HG03060 (cell line): ENCODE results near the gene FAF2.
"Not testable (repeated sequence)": the region's sequence is repeated elsewhere in the genome, so short reads cannot be mapped to it uniquely, and the experiment has no call there.

Source experiments
- ATAC-seq: cut with Tn5 transposase; IDR thresholded peaks from one replicate; pipeline ENCODE4 v1.9.1; 2021; ENCODE audit warnings: low read depth, moderate number of reproducible peaks; ENCODE audit not compliant: unreplicated experiment

FAF2 gene

DNA sequence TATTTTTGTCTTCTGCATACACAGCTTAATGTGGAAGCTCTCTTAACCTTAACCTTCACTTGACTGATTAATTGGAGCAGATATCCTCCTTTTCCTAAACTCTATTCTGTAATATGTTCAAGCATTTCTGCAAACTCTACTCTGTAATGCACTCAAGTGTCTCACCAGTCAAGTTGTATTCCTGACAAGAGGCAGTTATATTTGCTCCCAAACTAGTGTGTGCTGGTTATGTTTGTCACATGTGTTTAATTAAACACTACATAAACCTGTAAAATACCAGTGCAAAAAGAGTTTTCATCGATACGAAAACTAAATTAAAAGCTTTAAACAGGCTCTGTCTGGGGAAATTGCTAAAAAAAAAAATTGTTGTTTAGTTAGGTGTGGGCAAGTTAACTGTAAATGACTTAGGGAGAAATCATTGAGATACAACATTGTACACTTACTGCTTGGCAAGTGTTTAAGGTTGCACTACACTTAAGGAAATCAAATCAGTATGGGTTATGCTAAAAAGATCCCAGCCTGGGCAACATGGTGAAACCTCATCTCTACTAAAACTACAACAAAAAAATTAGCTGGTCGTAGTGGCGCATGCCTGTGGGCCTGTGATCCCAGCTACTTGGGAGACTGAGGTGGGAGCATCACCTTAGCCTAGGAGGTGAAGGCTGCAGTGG lies 6.7 kb downstream of the FAF2 start:
- no peak for ATAC-seq

DNA sequence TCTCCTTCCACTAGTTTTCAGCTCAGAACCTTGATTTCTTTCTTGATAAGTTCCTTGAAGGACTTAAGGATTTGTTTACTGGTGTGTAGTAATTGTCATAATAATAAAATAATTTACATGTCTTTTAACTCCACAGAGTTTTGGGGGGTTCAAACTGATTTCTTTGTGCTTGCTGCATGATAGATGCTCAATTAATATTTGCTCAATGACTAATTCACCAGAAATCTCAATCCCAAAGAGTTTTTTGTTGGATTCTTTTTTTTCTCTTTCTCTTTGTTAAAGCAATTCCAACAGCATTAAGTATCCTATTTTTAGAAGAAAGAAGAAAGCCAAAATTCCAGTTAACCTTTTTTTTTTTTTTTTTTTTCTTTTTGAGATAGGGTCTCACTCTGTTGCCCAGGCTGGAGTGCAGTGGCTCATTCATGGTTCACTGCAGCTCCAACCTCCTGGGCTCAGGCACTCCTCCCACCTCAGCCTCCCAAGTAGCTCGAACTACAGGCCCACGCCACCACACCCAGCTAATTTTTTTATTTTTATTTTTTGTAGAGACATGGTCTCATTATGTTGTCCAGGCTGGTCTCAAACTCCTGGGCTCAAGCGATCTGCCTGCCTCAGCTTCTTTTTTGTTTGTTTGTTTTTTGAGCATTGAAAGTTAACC lies 10.8 kb downstream of the FAF2 start:
- ATAC-seq = no peak

DNA sequence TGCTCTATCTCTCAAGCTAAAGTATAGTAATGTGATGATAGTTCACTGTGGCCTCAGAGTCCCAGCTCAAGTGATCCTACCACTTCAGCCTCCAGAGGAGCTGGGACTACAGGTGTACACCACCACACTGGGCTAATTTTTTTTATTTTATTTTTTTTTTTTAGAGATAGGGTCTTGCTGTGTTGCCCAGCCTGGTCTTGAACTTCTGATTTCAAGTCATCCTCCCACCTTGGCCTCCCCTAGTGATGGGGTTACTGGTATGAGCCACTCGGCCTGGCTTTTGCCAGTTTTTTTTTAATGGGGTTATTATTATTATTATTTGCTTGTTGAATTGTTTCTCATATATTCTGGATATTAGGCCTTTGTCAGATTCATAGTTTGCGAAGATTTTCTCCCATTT lies 13.2 kb downstream of the FAF2 start:
- ATAC-seq = no peak

DNA sequence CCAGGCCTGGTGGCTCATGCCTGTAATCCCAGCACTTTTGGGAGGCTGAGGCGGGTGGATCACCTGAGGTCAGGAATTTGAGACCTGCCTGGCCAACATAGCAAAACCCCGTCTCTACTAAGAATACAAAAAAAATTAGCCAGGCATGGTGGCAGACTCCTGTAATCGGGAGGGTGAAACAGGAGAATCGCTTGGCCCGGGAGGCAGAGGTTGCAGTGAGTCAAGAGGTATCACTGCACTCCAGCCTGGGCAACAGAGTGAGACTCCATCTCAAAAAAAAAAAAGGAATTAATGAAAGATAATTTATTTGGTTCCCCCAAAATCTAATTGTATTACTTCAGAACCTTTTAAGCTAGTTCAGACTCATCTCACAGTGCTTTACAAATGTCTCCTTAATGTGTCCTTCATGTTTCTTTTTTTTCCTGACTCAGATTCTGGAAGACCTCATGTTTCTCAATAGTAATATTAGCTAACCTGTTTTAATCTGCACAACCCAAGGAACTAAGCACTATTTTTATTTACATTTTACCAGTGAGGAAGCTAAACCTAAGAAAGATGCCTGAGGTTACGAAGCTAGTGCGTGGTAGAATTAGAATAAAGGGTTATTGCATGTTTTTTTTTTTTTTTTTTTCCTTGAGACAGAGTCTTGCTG lies 15.1 kb downstream of the FAF2 start:
- ATAC-seq = no peak

DNA sequence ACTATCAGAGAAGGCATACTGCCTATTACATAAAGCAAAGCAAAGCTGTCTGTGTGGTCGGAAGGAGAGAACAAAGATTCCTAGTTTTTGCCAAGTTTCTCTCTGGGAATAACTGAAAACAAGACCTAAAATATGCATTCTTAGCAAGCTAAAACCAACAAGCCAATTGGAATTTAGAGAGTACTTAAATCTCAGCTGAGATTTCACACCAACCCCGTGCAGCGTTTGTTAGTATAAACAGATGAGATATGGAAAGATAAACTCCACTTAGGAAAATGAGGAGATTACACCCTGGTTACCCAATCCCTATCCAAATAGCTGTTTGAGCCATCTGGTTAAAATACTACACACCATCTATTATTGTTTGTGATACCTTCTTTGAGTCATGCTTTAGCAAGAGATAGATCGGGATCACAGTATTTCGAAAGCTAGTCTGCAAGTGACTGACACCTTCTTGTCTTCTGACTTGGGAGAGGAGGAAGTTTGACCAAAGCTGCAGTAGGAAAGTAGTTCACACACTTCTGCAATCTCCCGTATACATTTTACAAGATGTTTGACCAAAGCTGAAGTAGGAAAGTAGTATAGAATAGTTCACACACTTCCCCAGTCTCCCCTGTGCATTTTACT lies 18.2 kb downstream of the FAF2 start:
- ATAC-seq = no peak

DNA sequence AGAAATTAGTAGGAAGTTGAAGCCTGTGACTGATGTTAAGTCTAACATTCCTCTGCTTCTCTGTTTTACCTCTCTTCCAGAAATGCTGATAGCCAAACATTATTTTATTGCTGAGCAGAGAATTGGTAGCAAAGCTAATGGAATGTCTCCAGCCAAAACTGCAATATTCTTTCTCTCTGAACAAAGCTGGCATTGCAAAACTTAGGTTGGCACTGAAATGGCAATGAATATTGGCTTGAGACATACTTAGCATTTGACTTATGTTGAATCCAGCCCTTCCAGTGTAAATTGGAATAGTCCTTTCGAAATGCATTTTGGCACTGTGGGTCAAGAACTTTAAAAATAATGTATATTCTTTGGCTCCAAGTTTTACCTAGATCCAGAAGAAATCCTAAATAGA lies 21.1 kb downstream of the FAF2 start:
- no peak for ATAC-seq

DNA sequence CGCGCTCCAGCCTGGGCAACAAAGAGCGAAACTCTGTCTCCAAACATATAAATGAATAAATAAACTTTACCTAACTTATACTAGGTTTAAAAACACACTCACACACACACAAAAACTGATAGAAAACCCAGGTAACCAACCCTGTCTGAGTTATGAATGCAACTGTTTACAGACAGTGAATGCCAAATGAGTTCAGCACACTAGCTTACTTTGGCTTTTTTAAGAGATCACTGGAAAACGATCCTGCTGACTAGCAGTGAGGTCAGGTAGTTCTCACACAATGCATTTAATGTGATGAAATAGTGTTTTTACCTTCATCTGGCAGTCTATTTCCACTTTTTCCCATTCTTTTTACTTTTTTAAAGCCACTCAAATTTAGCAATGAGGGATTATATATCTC lies 22.4 kb downstream of the FAF2 start:
- ATAC-seq = no peak

DNA sequence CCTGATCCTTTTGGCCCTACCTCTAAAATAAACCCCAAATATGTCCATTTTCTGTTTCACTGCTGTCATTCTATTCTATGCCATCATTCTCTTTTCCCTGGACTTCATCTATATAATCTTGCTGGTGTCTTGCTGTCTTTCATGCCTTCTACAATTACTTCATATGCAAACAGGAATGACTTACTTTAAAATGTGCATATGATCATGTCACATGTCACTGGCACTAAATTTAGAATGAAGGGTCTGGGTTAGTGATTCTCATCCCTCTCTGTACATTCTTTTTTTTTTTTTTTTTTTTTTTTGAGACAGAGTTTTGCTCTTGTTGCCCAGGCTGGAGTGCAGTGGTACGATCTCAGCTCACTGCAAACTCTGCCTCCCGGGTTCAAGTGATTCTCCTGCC lies 22.9 kb downstream of the FAF2 start:
- no peak for ATAC-seq

DNA sequence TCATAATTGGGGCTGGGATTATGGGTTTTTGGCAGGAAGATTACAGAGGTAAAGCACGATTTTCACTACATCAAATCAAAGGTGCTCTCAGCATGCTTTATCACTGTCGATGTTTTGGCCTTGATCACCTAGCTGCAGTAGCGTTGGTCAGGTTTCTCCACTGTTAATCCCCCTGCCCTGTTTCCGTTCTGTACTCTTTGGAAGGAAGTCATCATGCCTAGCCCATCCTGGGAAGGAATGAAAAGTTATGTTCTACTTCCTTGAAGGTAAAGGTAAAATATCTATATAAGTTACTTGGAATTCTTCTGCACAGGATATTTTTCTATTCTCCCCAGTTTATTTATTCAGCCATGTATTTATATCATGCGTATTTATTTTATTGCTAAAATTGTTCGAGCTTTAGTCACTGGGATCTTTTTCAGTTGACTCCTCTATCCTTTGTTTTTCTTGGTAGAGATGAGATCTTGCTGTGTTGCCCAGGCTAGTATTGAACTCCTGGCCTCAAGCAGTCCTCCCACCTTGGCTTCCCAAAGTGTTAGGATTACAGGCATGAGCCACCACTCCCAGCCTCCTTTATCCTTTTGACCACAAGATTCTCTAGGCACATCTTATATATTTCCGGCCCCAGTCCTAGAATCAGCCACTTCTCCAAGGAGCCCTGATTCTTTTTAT lies 25.3 kb downstream of the FAF2 start:
- ATAC-seq = no peak

DNA sequence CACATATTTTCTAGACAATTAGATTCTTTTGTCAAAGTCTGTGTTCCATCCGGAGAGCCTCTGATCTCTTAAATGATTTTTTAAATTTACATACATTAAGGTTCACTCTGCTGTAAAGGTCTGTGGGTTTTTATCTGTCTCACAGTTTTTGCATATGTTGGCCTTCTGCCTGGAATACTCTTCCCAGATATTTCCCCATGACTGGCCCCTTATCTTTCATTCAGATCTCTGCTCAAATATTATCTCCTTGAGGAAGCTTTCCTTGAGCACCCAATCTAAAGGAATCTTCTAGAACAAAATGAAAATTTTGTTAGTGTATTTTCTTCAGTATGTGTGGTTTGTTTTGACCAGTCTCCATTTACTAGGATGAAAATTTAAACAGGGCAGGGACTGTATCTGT lies 26.3 kb downstream of the FAF2 start:
- ATAC-seq = no peak

DNA sequence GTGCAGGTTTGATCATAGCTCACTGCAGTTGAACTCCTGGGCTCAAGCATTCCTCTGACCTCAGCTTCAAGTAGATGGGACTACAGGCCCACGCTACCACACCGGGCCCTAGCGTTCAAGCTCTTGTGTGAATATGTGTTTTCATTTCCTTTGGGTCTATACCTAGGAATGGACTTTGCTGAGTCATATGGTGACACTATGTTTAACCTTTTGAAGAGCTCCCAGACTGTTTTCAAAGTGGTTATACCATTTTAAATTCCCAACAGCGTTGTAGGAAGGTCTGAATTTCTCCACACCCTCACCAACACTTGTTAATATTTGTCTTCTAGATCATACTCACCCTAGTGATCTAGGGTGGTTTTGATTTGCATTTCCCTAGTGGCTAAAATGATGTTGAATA lies 33.5 kb downstream of the FAF2 start:
- ATAC-seq = no peak

DNA sequence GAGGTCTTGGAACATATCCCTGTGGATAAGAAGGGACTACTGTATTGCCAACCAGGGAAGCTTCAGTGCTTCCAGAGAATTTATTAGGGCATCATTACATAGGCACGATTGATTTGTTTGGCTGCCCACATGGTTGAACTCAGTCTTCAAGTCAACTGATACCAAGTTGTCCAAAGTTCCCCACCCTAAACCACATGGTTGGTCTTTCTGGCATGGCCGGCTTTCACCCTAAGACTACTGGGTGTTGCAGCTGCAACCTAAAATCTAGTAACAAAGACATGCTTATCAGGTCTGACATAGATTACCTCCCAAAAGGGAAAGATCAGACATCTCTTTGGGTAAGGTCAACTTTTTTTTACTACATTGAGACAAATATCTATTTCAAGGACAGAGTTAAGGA lies 37.0 kb downstream of the FAF2 start:
- ATAC-seq = no peak

DNA sequence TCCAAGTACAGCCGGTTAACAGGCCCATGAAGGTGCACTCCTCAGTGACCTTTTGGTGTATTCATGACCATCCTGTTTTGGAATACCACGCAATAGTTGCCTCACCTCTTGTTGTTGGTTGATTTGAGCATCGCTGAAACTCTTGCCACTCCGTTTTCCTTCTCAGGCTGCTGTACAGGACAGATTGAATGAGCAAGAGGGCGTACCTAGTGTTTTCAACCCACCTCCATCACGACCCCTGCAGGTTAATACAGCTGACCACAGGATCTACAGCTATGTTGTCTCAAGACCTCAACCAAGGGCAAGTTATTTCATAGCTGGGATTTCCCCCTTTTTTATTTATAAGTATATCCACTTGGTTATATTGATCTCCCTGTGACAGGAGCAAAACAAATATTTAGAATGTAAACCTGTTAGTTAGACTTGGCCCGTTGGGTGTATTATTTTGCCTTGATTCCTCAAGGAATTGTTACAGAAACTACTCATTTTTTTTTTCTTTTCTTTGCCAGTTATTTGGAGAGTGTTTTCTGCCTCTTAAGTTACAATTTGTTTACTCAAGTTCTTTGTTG lies 38.1 kb downstream of the FAF2 start:
- ATAC-seq = no peak

DNA sequence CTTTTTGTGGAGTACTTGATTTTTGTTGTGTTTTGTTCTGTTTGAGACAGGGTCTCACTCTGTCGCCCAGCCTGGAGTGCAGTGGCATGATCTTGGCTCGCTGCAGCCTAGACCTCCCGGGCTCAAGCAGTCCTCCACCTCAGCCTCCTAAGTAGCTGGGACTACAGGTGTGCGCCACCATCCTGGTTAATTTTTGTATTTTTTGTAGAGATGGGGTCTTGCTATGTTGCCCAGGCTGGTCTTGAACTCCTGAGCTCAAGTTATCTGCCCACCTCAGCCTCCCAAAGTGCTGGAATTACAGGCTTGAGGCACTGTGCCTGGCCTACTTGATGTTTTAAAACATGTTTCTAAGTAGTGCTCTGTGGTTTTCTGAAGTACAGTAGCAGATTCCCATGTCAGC lies 39.0 kb downstream of the FAF2 start:
- ATAC-seq = not testable (repeated sequence)

DNA sequence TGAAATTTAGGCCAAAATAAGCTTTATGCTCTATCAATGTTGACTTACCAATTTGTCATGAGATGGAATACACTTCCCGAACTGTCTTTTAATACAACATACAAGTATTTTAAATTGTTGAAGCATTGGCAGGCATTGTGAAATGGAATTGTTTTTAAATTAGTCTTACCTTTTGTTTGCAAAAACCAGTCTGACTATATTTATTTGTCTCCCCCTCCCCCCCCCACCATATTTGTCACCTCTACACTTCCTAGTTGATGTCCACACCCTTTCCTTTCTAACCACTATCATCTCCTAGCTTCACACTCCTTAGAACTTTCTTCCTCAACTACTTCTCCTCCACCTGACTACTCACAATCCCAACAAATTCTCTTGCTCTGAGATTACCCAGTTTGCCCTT lies 40.9 kb downstream of the FAF2 start:
- ATAC-seq = no peak

DNA sequence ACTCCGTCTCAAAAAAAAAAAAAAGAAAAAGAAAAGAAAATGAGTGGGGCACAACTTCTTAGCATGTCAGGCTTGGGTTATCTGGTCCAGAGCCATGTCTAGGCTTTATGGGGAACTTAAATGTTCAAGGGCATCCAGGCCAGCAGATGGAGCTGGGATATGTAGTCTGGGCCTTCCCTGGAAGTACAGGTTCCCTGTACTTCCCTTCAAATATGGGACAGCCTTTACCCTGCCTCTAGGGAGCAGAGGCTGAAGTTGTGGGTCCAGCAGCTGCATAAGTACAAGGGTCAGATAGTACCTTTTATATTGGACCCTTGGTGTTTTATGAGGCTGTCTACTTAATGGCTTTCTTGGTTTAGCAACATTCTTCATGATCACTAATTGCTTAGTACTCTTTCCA lies 42.1 kb downstream of the FAF2 start:
- ATAC-seq = no peak

DNA sequence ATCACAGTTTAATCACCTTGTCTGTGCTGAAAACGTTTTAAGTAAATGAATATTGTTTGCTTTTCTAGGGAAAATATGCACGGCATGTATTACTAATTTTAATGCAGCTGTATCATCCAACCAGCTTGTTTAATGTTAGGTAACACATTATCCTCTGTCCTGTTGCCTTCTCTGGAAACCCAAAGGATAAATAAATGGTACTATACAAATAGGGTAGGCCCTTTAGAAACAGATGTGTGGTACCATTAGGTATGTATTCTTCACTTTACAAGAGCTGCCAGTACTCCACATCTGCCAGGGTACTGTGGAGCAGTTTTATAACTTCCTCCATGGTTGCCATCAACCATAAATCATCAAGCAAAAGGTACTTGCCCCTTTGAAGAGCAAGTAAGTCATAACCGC lies 42.9 kb downstream of the FAF2 start:
- ATAC-seq = no peak

DNA sequence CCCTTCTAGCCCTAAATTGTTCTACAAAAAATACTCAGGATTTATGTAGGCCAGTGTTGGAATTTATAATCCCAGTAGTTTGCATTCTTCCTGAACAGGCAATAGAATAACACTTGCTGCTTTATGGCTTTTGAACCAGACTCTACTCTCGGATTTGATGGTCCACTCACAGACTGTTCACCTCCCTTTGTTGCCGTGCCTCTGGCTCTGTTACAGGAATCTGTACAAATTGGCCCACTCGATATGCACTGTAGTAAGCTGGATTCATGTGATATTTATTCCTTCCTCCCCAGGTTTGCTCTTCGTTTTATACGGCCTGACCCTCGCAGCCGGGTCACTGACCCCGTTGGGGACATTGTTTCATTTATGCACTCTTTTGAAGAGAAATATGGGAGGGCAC lies 43.7 kb downstream of the FAF2 start:
- ATAC-seq = no peak

DNA sequence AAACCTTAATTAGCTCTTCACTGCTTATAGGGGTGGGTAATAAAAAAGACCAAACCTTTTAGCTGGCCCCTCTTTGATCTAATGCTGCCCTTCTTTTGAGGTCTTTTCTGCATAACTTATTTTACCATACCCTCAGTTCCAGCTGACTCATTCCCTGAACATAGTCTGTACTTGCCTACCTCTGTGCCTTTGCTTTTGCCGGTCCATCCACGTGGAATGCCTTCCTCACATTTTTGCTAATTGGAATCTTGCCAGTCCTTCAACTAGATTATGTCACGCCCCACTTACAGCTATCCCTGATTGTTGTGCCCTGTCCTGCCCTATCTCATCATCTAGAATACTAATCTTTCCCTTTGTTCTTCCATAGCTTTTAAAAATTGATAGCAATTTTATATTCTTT lies 44.2 kb downstream of the FAF2 start:
- ATAC-seq = no peak

DNA sequence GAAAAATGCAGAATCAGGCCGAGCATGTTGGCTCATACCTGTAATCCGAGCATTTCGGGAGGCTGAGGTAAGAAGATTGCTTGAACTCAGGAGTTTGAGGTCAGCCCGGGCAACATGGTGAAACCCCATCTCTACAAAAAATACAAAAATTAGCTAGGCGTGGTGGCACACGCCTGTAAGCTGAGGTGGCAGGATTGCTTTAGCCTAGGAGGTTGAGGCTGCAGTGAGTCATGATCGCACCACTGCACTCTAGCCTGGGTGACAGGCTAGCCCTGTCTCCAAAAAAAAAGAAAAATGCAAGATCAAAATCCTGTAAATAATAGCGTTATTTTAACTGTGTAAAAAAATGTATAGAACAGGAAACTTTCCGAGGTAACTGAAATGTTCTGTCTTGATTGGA lies 49.7 kb downstream of the FAF2 start:
- no peak for ATAC-seq

DNA sequence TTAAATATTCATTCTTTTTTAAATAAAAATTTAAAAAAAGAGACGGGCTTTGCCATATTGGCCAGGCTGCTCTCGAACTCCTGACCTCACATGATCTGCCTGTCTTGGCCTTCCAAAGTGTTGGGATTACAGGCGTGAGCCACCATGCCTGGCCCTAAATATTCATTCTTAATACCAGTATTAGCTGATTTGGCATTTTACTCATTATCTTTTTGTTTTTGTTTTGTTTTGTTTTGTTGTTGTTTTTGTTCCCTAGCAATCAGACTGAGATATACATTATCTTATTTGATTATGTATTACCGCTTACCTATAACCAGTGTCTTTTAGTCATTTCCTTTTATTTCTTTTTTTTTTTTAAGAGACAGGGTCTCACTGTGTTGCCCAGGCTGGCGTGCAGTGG lies 51.1 kb downstream of the FAF2 start:
- ATAC-seq = no peak
